Subcutaneous adipose tissue (tissue), 4 donors: ENCODE data around the gene MAT1A. TPM values are rescaled to one million over a fixed set of nuclear protein-coding genes. Genes with fewer than 3 reads are reported as not detected.

ENCODE experiments used
- total RNA-seq, 4 donors: library from RNA; depleted of rRNA; stranded (reverse); fragments of >200 nt; gene quantifications; one replicate each; pipeline ENCODE4 v1.1.0, GENCODE V29; 2016
- TF ChIP-seq, protein P1 (sequence below): fragments of 450-650 bp; IDR thresholded peaks from one replicate; pipeline ENCODE4 v1.5.1; 2016; ENCODE audit warnings: low read depth, mild to moderate bottlenecking, control low read depth, antibody characterized with exemption, moderate library complexity

MAT1A gene
- total RNA-seq, 4 donors from 2014 or later: not detected

DNA sequence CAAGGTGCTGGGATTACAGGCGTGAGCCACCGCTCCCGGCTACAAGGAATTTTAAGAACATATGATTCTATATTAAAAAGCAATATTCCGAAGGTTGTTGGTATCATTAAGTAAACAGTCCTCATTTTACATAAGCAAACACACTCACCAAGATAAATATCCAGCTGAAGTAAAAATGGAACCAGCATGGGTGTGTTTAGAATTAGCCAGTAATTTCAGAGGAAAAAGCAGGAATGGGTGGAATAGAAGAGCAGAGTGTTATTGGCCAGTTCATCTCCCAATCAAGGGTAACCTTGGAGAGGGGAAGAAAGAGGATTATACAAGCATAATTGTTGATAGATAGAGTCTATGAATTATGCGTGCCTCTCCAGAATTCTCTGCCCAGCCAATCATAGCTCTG lies 31.7 kb upstream of the MAT1A start:
- TF ChIP-seq, protein P1, sequence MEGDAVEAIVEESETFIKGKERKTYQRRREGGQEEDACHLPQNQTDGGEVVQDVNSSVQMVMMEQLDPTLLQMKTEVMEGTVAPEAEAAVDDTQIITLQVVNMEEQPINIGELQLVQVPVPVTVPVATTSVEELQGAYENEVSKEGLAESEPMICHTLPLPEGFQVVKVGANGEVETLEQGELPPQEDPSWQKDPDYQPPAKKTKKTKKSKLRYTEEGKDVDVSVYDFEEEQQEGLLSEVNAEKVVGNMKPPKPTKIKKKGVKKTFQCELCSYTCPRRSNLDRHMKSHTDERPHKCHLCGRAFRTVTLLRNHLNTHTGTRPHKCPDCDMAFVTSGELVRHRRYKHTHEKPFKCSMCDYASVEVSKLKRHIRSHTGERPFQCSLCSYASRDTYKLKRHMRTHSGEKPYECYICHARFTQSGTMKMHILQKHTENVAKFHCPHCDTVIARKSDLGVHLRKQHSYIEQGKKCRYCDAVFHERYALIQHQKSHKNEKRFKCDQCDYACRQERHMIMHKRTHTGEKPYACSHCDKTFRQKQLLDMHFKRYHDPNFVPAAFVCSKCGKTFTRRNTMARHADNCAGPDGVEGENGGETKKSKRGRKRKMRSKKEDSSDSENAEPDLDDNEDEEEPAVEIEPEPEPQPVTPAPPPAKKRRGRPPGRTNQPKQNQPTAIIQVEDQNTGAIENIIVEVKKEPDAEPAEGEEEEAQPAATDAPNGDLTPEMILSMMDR: no peak

DNA sequence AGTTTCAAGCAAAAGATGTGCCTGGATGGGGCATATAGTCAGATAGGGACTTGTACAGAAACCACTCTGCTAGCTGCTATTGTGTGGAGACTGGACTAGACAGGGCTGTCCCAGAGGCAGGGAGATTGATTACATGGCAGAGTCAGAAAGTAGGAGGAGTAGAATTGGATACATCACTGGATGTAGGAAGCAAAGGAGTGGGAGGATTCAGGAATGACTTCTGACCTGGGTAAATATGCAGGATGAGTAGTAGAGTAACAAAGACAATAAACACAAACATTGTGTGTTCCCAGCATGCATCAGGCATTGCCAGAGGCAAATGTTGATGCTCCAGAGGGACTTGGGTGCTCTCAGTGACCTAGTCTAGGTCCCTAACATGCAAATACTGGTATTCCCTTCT lies 30.9 kb upstream of the MAT1A start:
- TF ChIP-seq, protein P1: no peak

DNA sequence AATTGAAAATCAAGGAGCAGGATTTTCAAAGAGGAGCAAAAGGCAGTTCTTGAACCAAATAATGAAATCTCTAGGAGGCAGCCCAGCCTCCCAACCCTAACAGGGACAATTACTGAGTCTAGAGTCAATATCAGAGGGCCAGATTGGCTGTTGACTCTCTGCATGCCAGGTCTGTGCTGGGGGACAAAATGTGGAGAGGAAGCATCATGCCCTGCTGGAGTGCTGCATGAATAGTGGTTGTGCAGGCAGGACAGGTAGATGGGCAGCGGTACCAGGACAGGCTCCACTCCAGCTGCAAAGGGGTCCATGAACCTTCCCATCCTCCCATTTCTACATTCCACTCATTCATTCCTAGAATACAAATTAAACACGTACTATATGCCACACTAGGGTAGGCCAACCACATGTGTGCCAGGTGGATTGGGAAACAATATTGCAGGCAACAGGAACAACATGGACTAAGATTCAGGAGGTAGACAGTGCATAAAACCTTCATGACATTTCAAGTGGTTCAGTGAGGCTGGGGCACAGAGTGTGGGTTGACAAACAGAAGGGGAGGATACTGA lies 30.4 kb upstream of the MAT1A start:
- TF ChIP-seq, protein P1: no peak

DNA sequence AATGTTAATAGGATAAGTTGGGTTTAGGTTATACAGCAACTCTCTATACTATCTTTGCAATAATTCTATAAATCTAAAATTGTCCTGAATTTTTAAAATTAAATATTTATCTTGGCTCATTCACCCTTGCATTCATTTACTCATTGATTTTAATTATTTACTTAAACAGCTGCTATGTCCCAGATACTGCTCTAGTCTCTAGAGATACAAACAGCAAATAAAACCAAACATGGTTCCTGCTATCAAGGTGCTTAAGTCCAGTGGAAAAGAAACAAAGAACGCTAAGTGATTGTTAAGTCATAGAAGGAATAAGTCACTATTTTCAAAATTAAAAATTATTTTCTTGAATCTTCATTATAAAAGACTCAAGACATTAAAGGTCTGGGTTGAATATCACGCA lies 29.9 kb upstream of the MAT1A start:
- TF ChIP-seq, protein P1: no peak

DNA sequence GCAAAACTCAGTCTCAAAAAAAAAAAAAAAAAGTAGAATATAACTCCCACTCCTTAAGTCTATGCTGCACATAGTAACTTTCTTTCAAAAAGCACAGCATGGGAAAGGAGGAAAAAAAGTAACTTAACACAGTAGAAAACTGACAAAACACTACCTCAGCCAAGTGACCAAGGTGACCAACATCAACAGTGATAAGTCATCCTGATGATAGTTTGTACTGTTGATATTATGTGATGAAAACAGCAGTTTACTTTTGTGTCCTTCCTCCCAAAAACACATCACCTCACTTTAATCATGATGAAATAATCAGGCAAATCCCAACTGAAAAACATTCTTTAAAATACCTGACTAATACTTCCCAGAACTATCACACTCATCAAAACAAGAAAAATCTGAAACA lies 29.3 kb upstream of the MAT1A start:
- TF ChIP-seq, protein P1: no peak

DNA sequence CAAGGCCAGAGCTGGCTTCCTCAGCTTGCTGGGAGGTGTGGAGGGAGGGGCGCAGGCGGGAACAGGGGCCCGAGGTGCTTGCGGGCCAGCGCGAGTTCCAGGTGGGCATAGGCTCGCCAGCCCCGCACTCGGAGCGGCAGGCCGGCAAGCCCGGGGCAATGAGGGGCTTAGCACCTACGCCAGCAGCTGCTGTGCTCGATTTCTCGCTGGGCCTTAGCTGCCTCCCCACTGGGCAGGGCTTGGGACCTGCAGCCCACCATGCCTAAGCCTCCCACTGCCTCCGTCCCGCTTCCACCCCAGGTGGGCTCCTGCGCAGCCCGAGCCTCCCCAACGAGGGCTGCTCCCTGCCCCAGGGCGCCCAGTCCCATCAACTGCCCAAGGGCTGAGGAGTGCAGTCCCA lies 25.9 kb upstream of the MAT1A start:
- TF ChIP-seq, protein P1: no peak

DNA sequence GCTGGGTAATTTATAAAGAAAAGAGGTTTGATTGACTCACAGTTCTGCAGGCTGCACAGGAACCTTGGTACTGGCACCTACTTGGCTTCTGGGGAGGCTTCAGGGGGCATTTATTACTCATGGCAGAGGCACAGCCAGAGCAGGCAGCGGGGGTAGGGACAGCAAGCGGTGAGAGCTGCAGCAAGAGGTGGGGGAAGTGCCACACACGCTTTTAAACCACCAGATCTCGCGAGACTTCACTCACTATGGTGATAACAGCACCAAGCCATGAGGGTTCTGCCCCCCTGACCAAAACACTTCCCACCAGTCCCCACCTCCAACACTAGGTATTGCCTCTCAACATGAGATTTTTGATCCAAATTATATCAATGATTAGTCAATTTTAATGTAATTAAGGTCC lies 24.1 kb upstream of the MAT1A start:
- TF ChIP-seq, protein P1: no peak
